IMR-90 (cell line): ENCODE measurements around the gene WRAP73. TPM values are rescaled to one million over a fixed set of nuclear protein-coding genes. Genes with fewer than 3 reads are reported as not detected.

Experiments
- ATAC-seq: fragments of 200-7000 bp; cut with Tn5 transposase; 2 replicates; pipeline ENCODE4 v1.9.1; 2020; ENCODE audit warnings: low read depth, mild to moderate bottlenecking, moderate library complexity
- BruUV-seq: library from RNA; stranded (reverse); fragments of 400-500 nt; replicated peaks from 2 replicates; lab custom pipeline; 2021; lab: Mats Ljungman, UMichigan
- CTCF ChIA-PET: fragments of 300-600 bp; formaldehyde crosslinking; extraction: SDS; loops from one replicate; lab custom pipeline; 2021; ENCODE audit warnings: antibody characterized with exemption; lab: Yijun Ruan, JAX
- POLR2A ChIA-PET: fragments of 300-600 bp; sonication (Branson Sonifier 250); formaldehyde crosslinking; loops from one replicate; lab custom pipeline; 2022; ENCODE audit warnings: antibody characterized with exemption; ENCODE audit not compliant: unreplicated experiment; lab: Charles Lee
- DNase-seq: peaks from one replicate; pipeline ENCODE4 v3.0.0; 2013
- H2AFZ ChIP-seq: replicated peaks from 2 replicates; pipeline ENCODE3; 2013; ENCODE audit warnings: low read length, mild to moderate bottlenecking; ENCODE audit not compliant: poor library complexity
- H2AK5ac ChIP-seq: 2 replicates; pipeline ENCODE4 v1.6.1; 2013; ENCODE audit warnings: low read depth, low read length, inconsistent platforms
- H2AK9ac ChIP-seq: replicated peaks from 2 replicates; pipeline ENCODE3; 2013; ENCODE audit warnings: mild to moderate bottlenecking, low read depth, low read length, moderate library complexity; ENCODE audit not compliant: poor library complexity
- H2BK120ac ChIP-seq: 2 replicates; pipeline ENCODE4 v1.6.1; 2013; ENCODE audit warnings: low read depth, low read length, inconsistent platforms
- H2BK15ac ChIP-seq: 3 replicates; pipeline ENCODE4 v1.6.1; 2013; ENCODE audit warnings: low read depth, low read length, inconsistent platforms
- H2BK20ac ChIP-seq: 2 replicates; pipeline ENCODE4 v1.6.1; 2013; ENCODE audit warnings: low read depth, mild to moderate bottlenecking, inconsistent platforms, low read length, moderate library complexity
- H2BK5ac ChIP-seq: 2 replicates; pipeline ENCODE4 v1.6.1; 2013; ENCODE audit warnings: mild to moderate bottlenecking, low read depth, low read length, inconsistent platforms; ENCODE audit not compliant: poor library complexity, severe bottlenecking
- H3K14ac ChIP-seq: replicated peaks from 2 replicates; pipeline ENCODE4 v1.6.1; 2013; ENCODE audit warnings: low read depth, low read length, inconsistent platforms
- H3K18ac ChIP-seq: 2 replicates; pipeline ENCODE4 v1.6.1; 2013; ENCODE audit warnings: low read depth, low read length, control low read depth
- H3K23ac ChIP-seq: 2 replicates; pipeline ENCODE4 v1.6.1; 2013; ENCODE audit warnings: low read depth, low read length, inconsistent platforms
- H3K27ac ChIP-seq: 2 replicates; pipeline ENCODE4 v1.5.1; 2013; ENCODE audit warnings: mild to moderate bottlenecking, control low read depth, low read length; ENCODE audit not compliant: insufficient read depth
- H3K27me3 ChIP-seq: 2 replicates; pipeline ENCODE4 v1.6.1; 2013; ENCODE audit warnings: low read length; ENCODE audit not compliant: control insufficient read depth, insufficient read depth
- H3K36me3 ChIP-seq: 2 replicates; pipeline ENCODE4 v1.6.1; 2013; ENCODE audit warnings: low read length, mixed read lengths; ENCODE audit not compliant: control insufficient read depth, insufficient read depth
- H3K4ac ChIP-seq: 2 replicates; pipeline ENCODE4 v1.6.1; 2013; ENCODE audit warnings: low read depth, low read length, inconsistent platforms
- H3K4me1 ChIP-seq: 2 replicates; pipeline ENCODE4 v1.6.1; 2013; ENCODE audit warnings: low read length, mixed read lengths; ENCODE audit not compliant: control insufficient read depth, insufficient read depth
- H3K4me2 ChIP-seq: 2 replicates; pipeline ENCODE4 v1.6.1; 2013; ENCODE audit warnings: low read depth, mild to moderate bottlenecking, control low read depth, low read length, moderate library complexity
- H3K4me3 ChIP-seq: 2 replicates; pipeline ENCODE4 v1.5.1; 2013; ENCODE audit warnings: low read depth, mild to moderate bottlenecking, control low read depth, low read length, moderate library complexity; ENCODE audit not compliant: insufficient read depth
- H3K56ac ChIP-seq: 2 replicates; pipeline ENCODE4 v1.6.1; 2013; ENCODE audit warnings: low read length, inconsistent platforms; ENCODE audit not compliant: insufficient read depth; ENCODE audit errors: extremely low read depth
- H3K79me1 ChIP-seq, 2 experiments: 2 replicates each; pipeline ENCODE4 v1.6.1; 2013; ENCODE audit warnings: low read length in 2 of 2, inconsistent platforms in 1 of 2, low read depth in 1 of 2
- H3K9ac ChIP-seq: 2 replicates; pipeline ENCODE4 v1.6.1; 2013; ENCODE audit warnings: low read depth, low read length, control low read depth
- H3K9me1 ChIP-seq: 2 replicates; pipeline ENCODE4 v1.6.1; 2013; ENCODE audit warnings: low read length, inconsistent platforms; ENCODE audit not compliant: insufficient read depth
- H3K9me3 ChIP-seq: 2 replicates; pipeline ENCODE4 v1.6.1; 2013; ENCODE audit warnings: low read length; ENCODE audit not compliant: control insufficient read depth, insufficient read depth
- H4K20me1 ChIP-seq: 2 replicates; pipeline ENCODE4 v1.6.1; 2013; ENCODE audit warnings: low read length, inconsistent platforms; ENCODE audit not compliant: insufficient read depth
- H4K5ac ChIP-seq: 2 replicates; pipeline ENCODE4 v1.6.1; 2013; ENCODE audit warnings: mild to moderate bottlenecking, low read depth, low read length, control low read depth
- H4K8ac ChIP-seq, 2 experiments: 2 replicates each; pipeline ENCODE4 v1.6.1; 2013; ENCODE audit warnings: low read depth in 2 of 2, low read length in 2 of 2, control low read depth in 1 of 2, inconsistent platforms in 1 of 2
- H4K91ac ChIP-seq: 2 replicates; pipeline ENCODE4 v1.6.1; 2013; ENCODE audit warnings: low read depth, low read length, inconsistent platforms; ENCODE audit not compliant: insufficient read depth
- BHLHE40 ChIP-seq: fragments of 150-350 bp; IDR thresholded peaks from 2 replicates; pipeline ENCODE4 v1.6.1; 2016; ENCODE audit warnings: mild to moderate bottlenecking, low read depth, low read length
- CEBPB ChIP-seq: IDR thresholded peaks from 2 replicates; pipeline ENCODE4 v1.6.1; 2012; ENCODE audit warnings: low read depth, low read length, improper control_type of control experiment
- CHD1 ChIP-seq: IDR thresholded peaks from 2 replicates; pipeline ENCODE4 v1.6.1; 2012; ENCODE audit warnings: low read depth, low read length, improper control_type of control experiment
- FOS ChIP-seq: fragments of 150-350 bp; IDR thresholded peaks from 2 replicates; pipeline ENCODE4 v1.6.1; 2016; ENCODE audit warnings: low read depth, low read length
- MAFK ChIP-seq: IDR thresholded peaks from 2 replicates; pipeline ENCODE4 v1.6.1; 2012; ENCODE audit warnings: low read depth, low read length, improper control_type of control experiment
- MAZ ChIP-seq: IDR thresholded peaks from 2 replicates; pipeline ENCODE4 v1.6.1; 2012; ENCODE audit warnings: low read depth, mild to moderate bottlenecking, low read length, improper control_type of control experiment, moderate library complexity, borderline replicate concordance
- MXI1 ChIP-seq: IDR thresholded peaks from 2 replicates; pipeline ENCODE4 v1.6.1; 2012; ENCODE audit warnings: low read depth, mild to moderate bottlenecking, low read length, moderate library complexity, borderline replicate concordance
- NFE2L2 ChIP-seq: fragments of 150-350 bp; IDR thresholded peaks from 2 replicates; pipeline ENCODE4 v1.6.1; 2016; ENCODE audit warnings: low read depth, mild to moderate bottlenecking, low read length
- POLR2A ChIP-seq: IDR thresholded peaks from 2 replicates; pipeline ENCODE4 v1.6.1; 2012; ENCODE audit warnings: mild to moderate bottlenecking, low read depth, low read length
- RAD21 ChIP-seq: IDR thresholded peaks from 2 replicates; pipeline ENCODE4 v1.6.1; 2012; ENCODE audit warnings: low read length, improper control_type of control experiment
- RCOR1 ChIP-seq: IDR thresholded peaks from 2 replicates; pipeline ENCODE4 v1.6.1; 2012; ENCODE audit warnings: mild to moderate bottlenecking, low read length, improper control_type of control experiment; ENCODE audit not compliant: insufficient replicate concordance
- RFX5 ChIP-seq: IDR thresholded peaks from 2 replicates; pipeline ENCODE4 v1.8.0; 2012; ENCODE audit warnings: low read depth, mild to moderate bottlenecking, low read length, moderate library complexity
- SMC3 ChIP-seq: fragments of 150-350 bp; IDR thresholded peaks from 2 replicates; pipeline ENCODE4 v1.6.1; 2016; ENCODE audit warnings: low read depth, mild to moderate bottlenecking, antibody characterized with exemption, low read length, moderate library complexity
- WGBS, 2 experiments: methylation state at CpG; one replicate each; pipeline versions ENCODE4 v1.1.5 to v1.1.7; 2013; ENCODE audit warnings: missing lambda C conversion rate in 2 of 2; ENCODE audit not compliant: insufficient read length in 1 of 2; ENCODE audit errors: extremely low coverage in 2 of 2; 5-methylcytosine and 5-hydroxymethylcytosine counted together
- dilution Hi-C: fragments of 300-500 bp; cut with HindIII; formaldehyde crosslinking; loops from one replicate; pipeline ENCODE4 v1.14.3; 2018; ENCODE audit warnings: low sequenced_read_pairs; ENCODE audit not compliant: unreplicated experiment
- in situ Hi-C: fragments of 300-500 bp; cut with MboI; formaldehyde crosslinking; loops from 3 replicates; pipeline ENCODE4 v1.14.3; 2019; ENCODE audit warnings: low sequenced_read_pairs, inconsistent platforms, mixed read lengths
- intact Hi-C: fragments of 100-400 bp; cut with micrococcal nuclease; formaldehyde crosslinking; loops from 2 replicates; pipeline ENCODE4 v1.10.0; 2022
- polyA plus RNA-seq, 3 experiments: library from polyadenylated mRNA; depleted of rRNA; stranded (reverse); fragments of >200 nt; gene quantifications; 2 replicates each; pipeline ENCODE4 v1.2.3, GENCODE V29; 2012; ENCODE audit warnings: low replicate concordance in 1 of 3
- total RNA-seq: library from RNA; depleted of rRNA; stranded (reverse); fragments of >200 nt; gene quantifications from 2 replicates; pipeline ENCODE4 v1.2.3, GENCODE V29; 2012
- TF ChIP-seq, protein P1 (sequence below): fragments of 150-350 bp; IDR thresholded peaks from 2 replicates; pipeline ENCODE4 v1.6.1; 2016; ENCODE audit warnings: low read depth, mild to moderate bottlenecking, low read length, moderate library complexity, borderline replicate concordance
- TF ChIP-seq, protein P2 (sequence below): conservative IDR thresholded peaks from 2 replicates; pipeline ENCODE4 v1.5.1; 2012; ENCODE audit warnings: mild to moderate bottlenecking, low read depth, low read length, improper control_type of control experiment

The WRAP73 gene
- total and polyA plus RNA-seq, 2 of the 4 experiments (the other 2 are of a cell fraction), result 10.8 to 23.6 TPM

DNA sequence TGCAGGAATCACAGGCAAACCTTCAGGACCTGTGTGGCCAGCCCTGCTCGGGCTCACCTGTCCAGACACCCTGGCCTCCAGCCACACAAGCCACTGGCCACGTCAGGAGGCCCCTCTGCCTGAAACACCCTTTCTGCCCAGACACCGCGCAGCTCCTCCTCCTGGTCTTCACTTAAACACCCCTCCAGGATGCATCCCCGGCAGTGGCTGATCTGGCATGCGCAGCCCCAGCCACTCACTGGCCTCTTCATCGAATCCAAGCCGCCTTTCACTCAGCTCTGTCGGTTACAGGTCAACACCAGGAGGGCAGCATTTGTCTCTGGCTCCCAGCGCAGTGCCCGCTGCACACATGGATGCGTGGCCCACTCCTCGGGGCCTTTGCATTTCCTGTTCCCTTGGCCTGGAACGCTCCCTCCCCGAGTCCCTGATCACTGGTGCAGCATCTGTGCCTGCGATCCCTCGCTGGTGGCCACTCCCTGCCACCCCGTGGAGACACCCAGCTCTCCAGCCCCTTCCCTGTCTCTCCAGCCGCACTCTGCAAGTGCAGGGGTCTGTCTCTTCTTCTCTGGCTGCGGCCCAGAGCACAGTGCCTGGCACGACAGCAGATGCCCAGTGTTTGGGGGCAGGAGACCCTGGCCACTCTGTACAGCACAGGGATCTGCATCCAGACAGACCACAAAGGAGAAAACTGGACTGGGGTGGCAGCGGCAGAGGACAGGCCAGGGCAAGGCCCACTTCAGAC, 15.7 kb downstream of the WRAP73 start:
- Histone ChIP-seq H3K79me1 (no peaks in the 10 kb centered on the region), H3K36me3 (peaks cover 68% of the 10 kb centered on the region), H3K18ac (no peak overlapping the region), H2AK9ac (no peak overlapping the region), H3K4me3 (no peak overlapping the region), H2BK120ac (no peak overlapping the region), H4K20me1 (no peaks in the 10 kb centered on the region; the same call in 1 of the 2 replicates), H3K9ac (no peak overlapping the region), H3K9me3 (no peaks in the 10 kb centered on the region), H3K4ac (no peak overlapping the region), H3K4me2 (no peak overlapping the region), H3K14ac (no peak overlapping the region), H3K9me1 (no peaks in the 10 kb centered on the region), H3K56ac (no peak overlapping the region), H2BK5ac (no peak overlapping the region), H3K23ac (no peak overlapping the region), H4K91ac (no peak overlapping the region), H3K27ac (no peak overlapping the region), H4K8ac (no peak overlapping the region), H2BK15ac (no peak overlapping the region), H2BK20ac (no peak overlapping the region), H3K4me1 (no peaks in the 10 kb centered on the region), H3K27me3 (no peaks in the 10 kb centered on the region), H2AK5ac (no peak overlapping the region), H4K5ac (no peak overlapping the region), H2AFZ (no peak overlapping the region)
- in situ Hi-C loops (no loop called here), dilution Hi-C loops (no loop called here), intact Hi-C loops (no loop called here)
- POLR2A ChIA-PET, result no interaction called here
- no TSS peak for BruUV-seq
- ATAC-seq (no peak), DNase-seq (no peak)
- 97% methylated on average over 12 of the region's 22 CpGs; no CpG with 5 or more reads in 1 of the 2 experiments for WGBS, 2 experiments
- TF ChIP-seq MXI1 (no peak), RCOR1 (no peak), BHLHE40 (no peak), MAZ (no peak), POLR2A (no peak), SMC3 (no peak), RAD21 (no peak), NFE2L2 (no peak), CHD1 (no peak), CEBPB (no peak), MAFK (no peak), RFX5 (no peak), FOS (no peak)
- TF ChIP-seq, protein P1, sequence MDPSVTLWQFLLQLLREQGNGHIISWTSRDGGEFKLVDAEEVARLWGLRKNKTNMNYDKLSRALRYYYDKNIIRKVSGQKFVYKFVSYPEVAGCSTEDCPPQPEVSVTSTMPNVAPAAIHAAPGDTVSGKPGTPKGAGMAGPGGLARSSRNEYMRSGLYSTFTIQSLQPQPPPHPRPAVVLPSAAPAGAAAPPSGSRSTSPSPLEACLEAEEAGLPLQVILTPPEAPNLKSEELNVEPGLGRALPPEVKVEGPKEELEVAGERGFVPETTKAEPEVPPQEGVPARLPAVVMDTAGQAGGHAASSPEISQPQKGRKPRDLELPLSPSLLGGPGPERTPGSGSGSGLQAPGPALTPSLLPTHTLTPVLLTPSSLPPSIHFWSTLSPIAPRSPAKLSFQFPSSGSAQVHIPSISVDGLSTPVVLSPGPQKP, result no peak
- TF ChIP-seq, protein P2, sequence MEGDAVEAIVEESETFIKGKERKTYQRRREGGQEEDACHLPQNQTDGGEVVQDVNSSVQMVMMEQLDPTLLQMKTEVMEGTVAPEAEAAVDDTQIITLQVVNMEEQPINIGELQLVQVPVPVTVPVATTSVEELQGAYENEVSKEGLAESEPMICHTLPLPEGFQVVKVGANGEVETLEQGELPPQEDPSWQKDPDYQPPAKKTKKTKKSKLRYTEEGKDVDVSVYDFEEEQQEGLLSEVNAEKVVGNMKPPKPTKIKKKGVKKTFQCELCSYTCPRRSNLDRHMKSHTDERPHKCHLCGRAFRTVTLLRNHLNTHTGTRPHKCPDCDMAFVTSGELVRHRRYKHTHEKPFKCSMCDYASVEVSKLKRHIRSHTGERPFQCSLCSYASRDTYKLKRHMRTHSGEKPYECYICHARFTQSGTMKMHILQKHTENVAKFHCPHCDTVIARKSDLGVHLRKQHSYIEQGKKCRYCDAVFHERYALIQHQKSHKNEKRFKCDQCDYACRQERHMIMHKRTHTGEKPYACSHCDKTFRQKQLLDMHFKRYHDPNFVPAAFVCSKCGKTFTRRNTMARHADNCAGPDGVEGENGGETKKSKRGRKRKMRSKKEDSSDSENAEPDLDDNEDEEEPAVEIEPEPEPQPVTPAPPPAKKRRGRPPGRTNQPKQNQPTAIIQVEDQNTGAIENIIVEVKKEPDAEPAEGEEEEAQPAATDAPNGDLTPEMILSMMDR, result no peak
- CTCF ChIA-PET, result no interaction called here
